ENCODE results near the gene EPS15. TPM values are rescaled to one million over a fixed set of nuclear protein-coding genes. Genes with fewer than 3 reads are reported as not detected.

The EPS15 gene
- total and polyA plus RNA-seq, 7 donors, result 9.8 to 71.9 (median 46.1) TPM

DNA sequence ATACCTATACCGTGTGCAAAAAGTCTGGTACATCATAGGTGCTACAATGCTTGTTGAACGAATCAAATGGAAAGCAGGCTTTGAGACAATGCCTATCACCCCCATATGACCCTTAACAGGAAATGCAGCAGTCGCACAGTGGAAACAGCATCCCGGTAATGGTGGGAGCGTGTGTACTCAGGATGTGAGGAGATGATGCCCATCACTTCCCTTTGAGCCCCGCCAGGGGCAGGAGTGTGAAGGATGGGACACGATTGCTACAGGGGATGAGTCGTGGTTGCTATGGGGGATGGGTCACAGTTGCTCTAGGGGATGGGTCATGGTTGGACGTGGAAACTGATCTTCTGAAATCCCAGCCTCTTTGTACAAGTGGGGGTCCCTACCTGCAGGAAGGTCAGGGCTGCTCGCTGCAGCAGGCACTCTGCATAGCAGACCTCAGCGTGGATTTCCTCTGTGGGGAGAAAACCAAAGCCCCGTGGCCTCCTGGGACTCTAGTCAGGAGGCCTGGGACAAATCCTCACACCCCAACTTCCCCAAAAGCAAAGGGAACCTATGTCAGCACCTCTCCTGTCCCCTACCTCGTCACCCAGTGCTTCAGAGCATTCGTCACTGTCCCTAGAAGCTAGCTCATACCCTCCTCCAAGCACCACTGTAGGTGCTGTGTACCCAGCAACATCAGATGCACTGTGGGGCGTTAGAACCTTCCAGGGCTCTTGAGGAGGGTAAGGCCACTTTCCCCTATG lies 208.0 kb downstream of the EPS15 start:
- no peak overlapping the region for H3K27ac ChIP-seq
- intact Hi-C loops (cut with DNase I), result no loop called here
- ATAC-seq (no peak), DNase-seq (no peak)
- H3K9me3 ChIP-seq, result no peaks in the 10 kb centered on the region
- TF ChIP-seq CTCF (IDR thresholded peaks at IDR 0.05), result no peak
- H3K36me3 ChIP-seq (ENCODE audit: insufficient read depth in 1 of 2, low read depth in 1 of 2), result no peaks in the 10 kb centered on the region
- 64 to 68% (median 68%) methylated on average over 15 of the region's 15 CpGs for WGBS, 3 donors
- H3K4me1 ChIP-seq, result no peaks in the 10 kb centered on the region
- H3K27me3 ChIP-seq (ENCODE audit: insufficient read depth in 3 of 3, low read length in 2 of 3), result peaks cover 0 to 2% (median 0%) of the 10 kb centered on the region in 3 donors
- H3K4me3 ChIP-seq, result no peak overlapping the region

GRCh38 chr1:51309291-51309690 lies 209.8 kb downstream of the EPS15 start:
- no peak overlapping the region for H3K4me3 ChIP-seq
- no peaks in the 10 kb centered on the region for H3K9me3 ChIP-seq
- WGBS, 3 donors, result 89 to 90% (median 90%) methylated on average over 8 of the region's 8 CpGs
- no peaks in the 10 kb centered on the region for H3K27me3 ChIP-seq (ENCODE audit: insufficient read depth in 3 of 3, low read length in 2 of 3)
- no peak for ATAC-seq
- H3K36me3 ChIP-seq (ENCODE audit: insufficient read depth in 1 of 2, low read depth in 1 of 2), result no peaks in the 10 kb centered on the region
- intact Hi-C loops (cut with DNase I), result no loop called here
- H3K4me1 ChIP-seq, result no peaks in the 10 kb centered on the region
- TF ChIP-seq CTCF (IDR thresholded peaks at IDR 0.05), result no peak
- no peak overlapping the region for H3K27ac ChIP-seq
- DNase-seq, result no peak

DNA sequence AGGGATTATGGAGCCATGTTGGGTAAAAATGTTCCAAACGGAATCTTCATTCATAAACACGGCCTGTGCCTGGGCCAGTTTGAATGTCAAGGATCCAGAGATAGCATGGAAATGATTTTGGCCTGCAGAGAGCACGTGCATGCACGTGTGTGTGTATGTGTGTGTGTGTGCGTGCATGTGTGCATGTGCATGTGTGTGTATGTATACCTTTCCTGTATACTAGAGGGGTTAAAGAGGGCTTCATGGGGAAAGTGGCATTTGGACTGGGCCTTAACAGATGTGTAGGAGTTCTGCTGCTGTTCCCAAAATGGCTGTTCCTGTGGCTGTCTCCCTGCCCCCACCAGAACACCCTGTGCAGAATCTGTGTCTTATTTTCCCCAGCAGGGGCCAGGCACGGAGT lies 210.4 kb downstream of the EPS15 start:
- H3K4me1 ChIP-seq, result no peaks in the 10 kb centered on the region
- ATAC-seq (no peak), DNase-seq (no peak)
- H3K9me3 ChIP-seq, result no peaks in the 10 kb centered on the region
- H3K4me3 ChIP-seq, result no peak overlapping the region
- no peaks in the 10 kb centered on the region for H3K27me3 ChIP-seq (ENCODE audit: insufficient read depth in 3 of 3, low read length in 2 of 3)
- intact Hi-C loops (cut with DNase I), result no loop called here
- TF ChIP-seq CTCF (IDR thresholded peaks at IDR 0.05), result no peak
- 86 to 93% (median 90%) methylated on average over 6 of the region's 6 CpGs for WGBS, 3 donors
- H3K36me3 ChIP-seq (ENCODE audit: insufficient read depth in 1 of 2, low read depth in 1 of 2), result no peaks in the 10 kb centered on the region
- H3K27ac ChIP-seq, result no peak overlapping the region

DNA sequence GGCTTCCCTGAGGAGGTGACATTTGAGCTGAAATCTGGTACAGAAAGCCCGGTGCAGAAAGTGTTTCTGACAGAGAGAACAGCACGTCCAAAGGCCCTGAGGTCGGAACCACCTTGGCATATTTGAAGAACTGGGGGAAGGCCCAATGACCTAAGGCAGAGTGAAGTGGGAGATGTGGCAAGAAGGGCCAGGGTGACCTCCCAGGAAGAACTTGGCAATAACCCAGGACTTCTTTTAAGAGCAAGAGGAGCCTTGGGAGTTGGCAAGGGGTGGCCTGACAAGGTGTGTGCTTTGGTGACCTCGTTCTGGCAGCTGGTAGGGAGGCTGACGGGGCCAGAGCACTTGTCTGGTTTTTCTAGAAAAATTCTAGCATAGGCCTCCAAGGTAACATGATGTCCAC lies 212.1 kb downstream of the EPS15 start:
- WGBS, 3 donors, result 83 to 87% (median 87%) methylated on average over 5 of the region's 5 CpGs
- Histone ChIP-seq H3K4me3 (no peak overlapping the region), H3K9me3 (no peaks in the 10 kb centered on the region), H3K27me3 (ENCODE audit: insufficient read depth in 3 of 3, low read length in 2 of 3) (no peaks in the 10 kb centered on the region), H3K4me1 (no peaks in the 10 kb centered on the region), H3K36me3 (ENCODE audit: insufficient read depth in 1 of 2, low read depth in 1 of 2) (no peaks in the 10 kb centered on the region), H3K27ac (no peak overlapping the region)
- intact Hi-C loops (cut with DNase I), result no loop called here
- DNase-seq (no peak), ATAC-seq (no peak)
- TF ChIP-seq CTCF (IDR thresholded peaks at IDR 0.05), result no peak

GRCh38 chr1:51305371-51305823 lies 213.7 kb downstream of the EPS15 start:
- no peak for ATAC-seq
- intact Hi-C loops (cut with DNase I), result no loop called here
- Histone ChIP-seq H3K27me3 (ENCODE audit: insufficient read depth in 3 of 3, low read length in 2 of 3) (no peaks in the 10 kb centered on the region), H3K27ac (no peak overlapping the region), H3K9me3 (no peaks in the 10 kb centered on the region), H3K4me3 (no peak overlapping the region), H3K4me1 (no peaks in the 10 kb centered on the region), H3K36me3 (ENCODE audit: insufficient read depth in 1 of 2, low read depth in 1 of 2) (no peaks in the 10 kb centered on the region)
- DNase-seq, result no peak
- 57 to 61% (median 58%) methylated on average over 4 of the region's 4 CpGs for WGBS, 3 donors
- TF ChIP-seq CTCF (IDR thresholded peaks at IDR 0.05), result no peak

Measured in psoas muscle (tissue), 8 donors.